SK-N-SH (cell line): Measurements from ENCODE around the gene ANO10. TPM values are rescaled to one million over a fixed set of nuclear protein-coding genes. Genes with fewer than 3 reads are reported as not detected.
A peak's percentile ranks its signal among the peaks of the same experiment; 100 is the strongest.

Experiments
- CTCF ChIA-PET: fragments of 300-600, 350-600 bp; formaldehyde crosslinking; extraction: SDS; loops from one replicate; lab custom pipeline; 2021; lab: Yijun Ruan, JAX
- POLR2A ChIA-PET: fragments of 350-600 bp; sonication (Branson Sonifier 250); formaldehyde crosslinking; extraction: SDS; loops from one replicate; lab custom pipeline; 2020; ENCODE audit warnings: antibody characterized with exemption, inconsistent platforms; lab: Yijun Ruan, JAX
- DNase-seq: peaks from one replicate; pipeline ENCODE4 v3.0.0; 2012
- H2AFZ ChIP-seq: fragments of 200-600 bp; sonication (generic); 2 replicates; pipeline ENCODE4 v1.8.1; 2016; ENCODE audit warnings: antibody characterized with exemption, mild to moderate bottlenecking, low read depth
- H3F3A ChIP-seq: fragments of 200-600 bp; sonication (generic); replicated peaks from 2 replicates; pipeline ENCODE3; 2016; ENCODE audit warnings: antibody characterized with exemption, mild to moderate bottlenecking; ENCODE audit not compliant: insufficient read depth
- H3K27ac ChIP-seq, 2 experiments: fragments of 200-500 bp in 1 of 2; fragments of 200-600 bp in 1 of 2; sonication (Bioruptor generic) in 1 of 2; sonication (generic), shearing (Covaris generic) in 1 of 2; 2 replicates each; pipeline versions ENCODE4 v1.5.1 to v1.6.1; 2014 to 2016; ENCODE audit warnings: low read depth in 2 of 2, inconsistent platforms in 1 of 2, low read length in 1 of 2, mild to moderate bottlenecking in 1 of 2, mixed read lengths in 1 of 2
- H3K27me3 ChIP-seq: fragments of 200-600 bp; sonication (generic), shearing (Covaris generic); 2 replicates; pipeline ENCODE4 v1.6.1; 2016; ENCODE audit warnings: mixed run types; ENCODE audit not compliant: insufficient read depth
- H3K36me3 ChIP-seq, 2 experiments: fragments of 200-500 bp in 1 of 2; fragments of 200-600 bp in 1 of 2; sonication (Bioruptor generic) in 1 of 2; sonication (generic) in 1 of 2; replicated peaks in 1 of 2; 2 replicates each; pipeline versions ENCODE3 to v1.5.1; 2014 to 2016; ENCODE audit warnings: low read length in 1 of 2, mild to moderate bottlenecking in 1 of 2; ENCODE audit not compliant: insufficient read depth in 2 of 2, control insufficient read depth in 1 of 2
- H3K4me1 ChIP-seq, 2 experiments: fragments of 200-500 bp in 1 of 2; fragments of 200-600 bp in 1 of 2; sonication (Bioruptor generic) in 1 of 2; sonication (generic), shearing (Covaris generic) in 1 of 2; 2 replicates each; pipeline versions ENCODE4 v1.5.1 to v1.6.1; 2014 to 2016; ENCODE audit warnings: low read depth in 1 of 2, low read length in 1 of 2, mixed run types in 1 of 2; ENCODE audit not compliant: insufficient read depth in 2 of 2, control insufficient read depth in 1 of 2
- H3K4me2 ChIP-seq: fragments of 200-600 bp; sonication (generic), shearing (Covaris generic); 2 replicates; pipeline ENCODE4 v1.6.1; 2017; ENCODE audit warnings: mixed run types
- H3K4me3 ChIP-seq, 2 experiments: fragments of 200-500 bp in 1 of 2; fragments of 200-600 bp in 1 of 2; sonication (Bioruptor generic) in 1 of 2; sonication (generic), shearing (Covaris generic) in 1 of 2; 2 replicates each; pipeline versions ENCODE4 v1.5.1 to v1.8.1; 2014 to 2016; ENCODE audit warnings: low read depth in 2 of 2, inconsistent platforms in 1 of 2, low read length in 1 of 2, mild to moderate bottlenecking in 1 of 2, mixed read lengths in 1 of 2, moderate library complexity in 1 of 2
- H3K79me2 ChIP-seq: fragments of 200-600 bp; sonication (generic); 2 replicates; pipeline ENCODE4 v1.8.1; 2017; ENCODE audit warnings: mild to moderate bottlenecking; ENCODE audit not compliant: insufficient read depth
- H3K9ac ChIP-seq: fragments of 200-600 bp; sonication (generic); 2 replicates; pipeline ENCODE4 v1.6.1; 2017; ENCODE audit warnings: mixed run types
- H3K9me2 ChIP-seq: fragments of 200-600 bp; sonication (generic); 2 replicates; pipeline ENCODE4 v1.6.1; 2017; ENCODE audit warnings: mixed run types
- H3K9me3 ChIP-seq: fragments of 200-600 bp; sonication (generic); 2 replicates; pipeline ENCODE4 v1.6.1; 2017; ENCODE audit warnings: mixed run types, mild to moderate bottlenecking, moderate library complexity
- H4K20me1 ChIP-seq: fragments of 200-600 bp; sonication (generic); 2 replicates; pipeline ENCODE4 v1.6.1; 2017; ENCODE audit warnings: mild to moderate bottlenecking, mixed run types; ENCODE audit not compliant: insufficient read depth
- ELF1 ChIP-seq: IDR thresholded peaks from 2 replicates; pipeline ENCODE4 v1.4.0; 2012
- FOSL2 ChIP-seq: IDR thresholded peaks from 2 replicates; pipeline ENCODE4 v1.4.0; 2012; ENCODE audit warnings: low read depth, mild to moderate bottlenecking, moderate library complexity, borderline replicate concordance
- MXI1 ChIP-seq: IDR thresholded peaks from 2 replicates; pipeline ENCODE4 v1.6.1; 2012; ENCODE audit warnings: mild to moderate bottlenecking, low read depth, low read length, improper control_type of control experiment
- NRF1 ChIP-seq: IDR thresholded peaks from 2 replicates; pipeline ENCODE4 v1.6.1; 2012; ENCODE audit warnings: low read depth, mild to moderate bottlenecking, low read length
- POLR2AphosphoS5 ChIP-seq: IDR thresholded peaks from 2 replicates; pipeline ENCODE4 v1.6.1; 2012; ENCODE audit warnings: low read depth, low read length
- RAD21 ChIP-seq: IDR thresholded peaks from 2 replicates; pipeline ENCODE4 v1.6.1; 2012; ENCODE audit warnings: mild to moderate bottlenecking, low read length
- REST ChIP-seq: IDR thresholded peaks from 2 replicates; pipeline ENCODE4 v1.6.1; 2012; ENCODE audit warnings: mild to moderate bottlenecking, low read depth, low read length, moderate library complexity
- SIN3A ChIP-seq: IDR thresholded peaks from 2 replicates; pipeline ENCODE4 v1.6.1; 2012; ENCODE audit warnings: low read depth, mild to moderate bottlenecking, low read length, moderate library complexity, borderline replicate concordance
- WGBS: methylation state at CpG from one replicate; pipeline ENCODE4 v1.1.6; 2017; ENCODE audit warnings: low lambda C conversion rate; 5-methylcytosine and 5-hydroxymethylcytosine counted together
- polyA plus RNA-seq, 3 experiments: library from polyadenylated mRNA; depleted of rRNA; stranded (reverse); fragments of >200 nt; gene quantifications; 2 replicates each; pipeline ENCODE4 v1.2.3, GENCODE V29; 2012

The ANO10 gene
- polyA plus RNA-seq, 1 of the 3 experiments (the other 2 are of a cell fraction), result 16.8 TPM

DNA sequence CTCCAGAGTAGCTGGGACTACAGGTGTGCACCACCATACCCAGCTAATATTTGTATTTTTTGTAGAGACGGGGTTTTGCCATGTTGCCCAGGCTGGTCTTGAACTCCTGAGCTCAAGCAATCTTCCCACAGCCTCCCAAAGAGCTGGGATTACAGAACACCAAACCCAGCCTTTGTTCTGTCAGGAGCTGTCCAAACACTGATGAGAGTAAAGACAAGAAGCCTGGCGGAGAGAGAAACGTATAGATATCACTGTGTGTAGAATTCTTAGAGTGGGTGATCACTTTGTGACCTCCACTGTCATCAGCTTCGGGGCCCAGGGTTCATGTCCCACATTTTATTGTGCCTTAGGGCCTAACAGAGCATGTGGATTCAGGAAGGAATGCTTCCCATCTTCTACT, 176.0 kb downstream of the ANO10 start:
- no peaks in the 10 kb centered on the region for H3K79me2 ChIP-seq
- POLR2A ChIA-PET, result no interaction called here
- no peaks in the 10 kb centered on the region for H3F3A ChIP-seq
- no peak overlapping the region for H3K9ac ChIP-seq
- no peaks in the 10 kb centered on the region for H3K27me3 ChIP-seq
- TF ChIP-seq REST (0 out of 2 replicates have a peak, but pooled peaks have one; percentile 42), SIN3A (no peak), NRF1 (no peak), POLR2AphosphoS5 (no peak), RAD21 (no peak), MXI1 (no peak), ELF1 (no peak)
- H3K4me3 ChIP-seq, result no peak overlapping the region
- no peaks in the 10 kb centered on the region for H4K20me1 ChIP-seq
- H3K4me1 ChIP-seq, result no peaks in the 10 kb centered on the region
- WGBS, result 84% methylated on average over 4 of the region's 4 CpGs
- no peak overlapping the region for H2AFZ ChIP-seq
- CTCF ChIA-PET, result no interaction called here
- no peak for DNase-seq
- no peaks in the 10 kb centered on the region for H3K9me3 ChIP-seq
- no peak overlapping the region for H3K4me2 ChIP-seq
- H3K27ac ChIP-seq, result no peak overlapping the region
- no peaks in the 10 kb centered on the region for H3K36me3 ChIP-seq
- H3K9me2 ChIP-seq, result no peaks in the 10 kb centered on the region

DNA sequence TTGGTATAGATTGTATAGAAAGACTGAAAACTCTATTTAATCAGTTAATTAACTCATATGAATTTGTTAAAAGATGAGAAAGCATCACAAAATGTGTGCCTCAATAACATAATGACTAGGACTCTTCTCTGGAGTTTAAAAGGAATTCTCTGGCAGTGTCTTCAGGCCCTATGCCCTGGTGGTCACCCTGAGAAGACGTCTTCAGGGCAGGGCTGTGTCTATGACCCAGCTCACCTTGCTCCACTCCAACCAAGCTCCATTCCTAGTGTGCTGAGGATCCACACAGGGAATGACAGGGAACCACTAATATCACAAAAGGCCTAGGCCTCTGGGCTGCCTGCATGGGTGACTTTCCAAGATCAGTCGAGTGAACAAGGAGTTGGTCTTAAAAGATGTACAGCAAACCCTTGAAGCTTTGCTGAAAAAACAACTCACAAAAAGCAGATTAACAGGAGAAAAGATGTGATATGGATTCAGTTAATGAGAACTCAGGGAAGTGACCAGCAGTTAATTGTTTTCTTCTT, 178.9 kb downstream of the ANO10 start:
- CTCF ChIA-PET, result no interaction called here
- no peak for DNase-seq
- 90% methylated on average over 2 of the region's 2 CpGs for WGBS

More for the DNA sequence above, 178.9 kb downstream of the ANO10 start:
- Histone ChIP-seq H3K79me2 (no peaks in the 10 kb centered on the region), H3K27ac (no peak overlapping the region), H3K36me3 (peaks cover 0 to 7% of the 10 kb centered on the region in 2 experiments), H3K9me3 (no peaks in the 10 kb centered on the region), H3K9ac (no peak overlapping the region), H3K4me3 (no peak overlapping the region), H3K4me1 (no peaks in the 10 kb centered on the region), H4K20me1 (no peaks in the 10 kb centered on the region), H3F3A (no peaks in the 10 kb centered on the region), H2AFZ (no peak overlapping the region), H3K4me2 (no peak overlapping the region), H3K27me3 (no peaks in the 10 kb centered on the region), H3K9me2 (no peaks in the 10 kb centered on the region)
- POLR2A ChIA-PET, result no interaction called here
- TF ChIP-seq FOSL2, result no peak
